Endothelial cell of umbilical vein (primary cell): Measurements from ENCODE around the gene PDE4C. TPM values are rescaled to one million over a fixed set of nuclear protein-coding genes. Genes with fewer than 3 reads are reported as not detected.

ENCODE experiments used
- BruUV-seq: library from RNA; stranded (reverse); fragments of 400-500 nt; replicated peaks from 2 replicates; lab custom pipeline; 2021; lab: Mats Ljungman, UMichigan
- CTCF ChIA-PET: fragments of 300-600, 350-600 bp; sonication (Branson Sonifier 250); formaldehyde crosslinking; loops from one replicate; lab custom pipeline; 2021; ENCODE audit warnings: antibody characterized with exemption, inconsistent platforms; lab: Charles Lee
- POLR2A ChIA-PET: fragments of 300-600, 350-600 bp; sonication (Branson Sonifier 250); formaldehyde crosslinking; loops from one replicate; lab custom pipeline; 2021; ENCODE audit warnings: antibody characterized with exemption, inconsistent platforms; lab: Charles Lee
- DNase-seq: peaks from one replicate; pipeline ENCODE4 v3.0.0-alpha.2; 2011; ENCODE audit warnings: low read depth, low spot score
- FAIRE-seq: peaks from 2 replicates; lab custom pipeline; 2011; peaks lifted over from hg19 to GRCh38; lab: Jason Lieb, UNC
- H2AFZ ChIP-seq: 2 replicates; pipeline ENCODE4 v1.6.0; 2012; ENCODE audit warnings: low read depth, low read length, control low read depth, inconsistent platforms
- H3K27ac ChIP-seq: 2 replicates; pipeline ENCODE4 v1.5.1; 2011; ENCODE audit warnings: low read depth, mild to moderate bottlenecking, control low read depth, low read length, moderate library complexity; ENCODE audit not compliant: insufficient read depth
- H3K27me3 ChIP-seq, 2 experiments: 2 replicates each; pipeline versions ENCODE4 v1.6.0 to v1.6.1; 2011; ENCODE audit warnings: low read length in 2 of 2, mixed read lengths in 1 of 2; ENCODE audit not compliant: control insufficient read depth in 2 of 2, insufficient read depth in 2 of 2
- H3K36me3 ChIP-seq, 2 experiments: 2 replicates in 1 of 2; 3 replicates in 1 of 2; pipeline ENCODE4 v1.5.1; 2011; ENCODE audit warnings: low read length in 2 of 2, mild to moderate bottlenecking in 1 of 2, moderate library complexity in 1 of 2; ENCODE audit not compliant: control insufficient read depth in 2 of 2, insufficient read depth in 2 of 2; ENCODE audit errors: extremely low read depth in 1 of 2
- H3K4me1 ChIP-seq: 3 replicates; pipeline ENCODE4 v1.5.1; 2011; ENCODE audit warnings: mild to moderate bottlenecking, low read length; ENCODE audit not compliant: control insufficient read depth, insufficient read depth; ENCODE audit errors: extremely low read depth
- H3K4me2 ChIP-seq: 2 replicates; pipeline ENCODE4 v1.6.1; 2011; ENCODE audit warnings: low read length, control low read depth, mixed read lengths; ENCODE audit not compliant: insufficient read depth
- H3K4me3 ChIP-seq, 3 experiments: fragments of 200-600 bp in 1 of 3; sonication (generic), shearing (Covaris generic) in 1 of 3; replicated peaks in 1 of 3; 2 replicates each; pipeline ENCODE4 v1.5.1; 2011 to 2016; ENCODE audit warnings: control low read depth in 3 of 3, low read length in 3 of 3, mild to moderate bottlenecking in 2 of 3, inconsistent platforms in 1 of 3, low read depth in 1 of 3, moderate library complexity in 1 of 3; ENCODE audit not compliant: insufficient read depth in 1 of 3
- H3K79me2 ChIP-seq: 2 replicates; pipeline ENCODE4 v1.6.0; 2012; ENCODE audit warnings: low read length, inconsistent platforms; ENCODE audit not compliant: control insufficient read depth, insufficient read depth
- H3K9ac ChIP-seq: replicated peaks from 2 replicates; pipeline ENCODE3; 2011; ENCODE audit warnings: low read length, control low read depth; ENCODE audit not compliant: insufficient read depth; ENCODE audit errors: extremely low read depth
- H3K9me1 ChIP-seq: replicated peaks from 3 replicates; pipeline ENCODE4 v1.6.0; 2011; ENCODE audit warnings: mild to moderate bottlenecking, low read length; ENCODE audit not compliant: control insufficient read depth, insufficient read depth; ENCODE audit errors: extremely low read depth
- H3K9me3 ChIP-seq: replicated peaks from 2 replicates; pipeline ENCODE4 v1.5.1; 2012; ENCODE audit warnings: low read length, inconsistent platforms; ENCODE audit not compliant: control insufficient read depth, insufficient read depth
- H4K20me1 ChIP-seq: replicated peaks from 2 replicates; pipeline ENCODE3; 2011; ENCODE audit warnings: mild to moderate bottlenecking, low read length; ENCODE audit not compliant: control insufficient read depth, insufficient read depth; ENCODE audit errors: extremely low read depth
- EZH2 ChIP-seq: IDR thresholded peaks from 2 replicates; pipeline ENCODE4 v1.6.1; 2012; ENCODE audit warnings: borderline replicate concordance, low read depth, mild to moderate bottlenecking, moderate library complexity, low read length, inconsistent platforms; ENCODE audit not compliant: severe bottlenecking
- FOS ChIP-seq: IDR thresholded peaks from 2 replicates; pipeline ENCODE4 v1.6.1; 2011; ENCODE audit warnings: mild to moderate bottlenecking, low read length, moderate library complexity, borderline replicate concordance; ENCODE audit not compliant: insufficient read depth
- GATA2 ChIP-seq: IDR thresholded peaks from 2 replicates; pipeline ENCODE4 v1.7.0; 2011; ENCODE audit warnings: low read depth, mild to moderate bottlenecking, moderate library complexity, mixed read lengths, low read length; ENCODE audit not compliant: insufficient read length, insufficient read depth
- JUN ChIP-seq: IDR thresholded peaks from 2 replicates; pipeline ENCODE4 v1.6.1; 2011; ENCODE audit warnings: borderline replicate concordance, low read depth; ENCODE audit not compliant: insufficient read length, insufficient read depth
- MYC ChIP-seq: IDR thresholded peaks from one replicate; pipeline ENCODE4 v1.6.1; 2011; ENCODE audit warnings: mild to moderate bottlenecking, low read depth, low read length
- POLR2A ChIP-seq: IDR thresholded peaks from 2 replicates; pipeline ENCODE4 v1.6.1; 2012; ENCODE audit warnings: low read depth, mild to moderate bottlenecking, control low read depth, low read length
- POLR2AphosphoS5 ChIP-seq: IDR thresholded peaks from 2 replicates; pipeline ENCODE4 v1.6.1; 2012; ENCODE audit warnings: low read depth, mild to moderate bottlenecking, control low read depth, low read length, moderate library complexity; ENCODE audit not compliant: insufficient read depth
- dilution Hi-C: fragments of 300-500 bp; cut with MboI; formaldehyde crosslinking; loops from one replicate; pipeline ENCODE4 v1.15.0; 2019; ENCODE audit warnings: low sequenced_read_pairs; ENCODE audit not compliant: extremely low pct_ligation_motif_present
- intact Hi-C: fragments of 100-400 bp; cut with micrococcal nuclease; formaldehyde crosslinking; loops from one replicate; pipeline ENCODE4 v1.10.0; 2022
- polyA plus RNA-seq, 4 experiments: library from polyadenylated mRNA; depleted of rRNA in 3 of 4; stranded (reverse) in 3 of 4; unstranded in 1 of 4; fragments of >200 nt; gene quantifications; 2 replicates each; pipeline versions ENCODE4 v1.2.1 to v1.2.3, GENCODE V29; 2011 to 2012; ENCODE audit warnings: missing spikeins in 1 of 4
- total RNA-seq: library from RNA; stranded (reverse); gene quantifications from 2 replicates; pipeline ENCODE4 v1.2.3, GENCODE V29; 2021
- TF ChIP-seq, protein P1 (sequence below): IDR thresholded peaks from 2 replicates; pipeline ENCODE4 v1.6.1; 2011; ENCODE audit not compliant: insufficient read depth, insufficient read length

Gene PDE4C
- total and polyA plus RNA-seq, 2 donors (not counting 3 experiments of a cell fraction or from before 2014, with no cell fraction given) = 0.29 to 0.97 TPM

DNA sequence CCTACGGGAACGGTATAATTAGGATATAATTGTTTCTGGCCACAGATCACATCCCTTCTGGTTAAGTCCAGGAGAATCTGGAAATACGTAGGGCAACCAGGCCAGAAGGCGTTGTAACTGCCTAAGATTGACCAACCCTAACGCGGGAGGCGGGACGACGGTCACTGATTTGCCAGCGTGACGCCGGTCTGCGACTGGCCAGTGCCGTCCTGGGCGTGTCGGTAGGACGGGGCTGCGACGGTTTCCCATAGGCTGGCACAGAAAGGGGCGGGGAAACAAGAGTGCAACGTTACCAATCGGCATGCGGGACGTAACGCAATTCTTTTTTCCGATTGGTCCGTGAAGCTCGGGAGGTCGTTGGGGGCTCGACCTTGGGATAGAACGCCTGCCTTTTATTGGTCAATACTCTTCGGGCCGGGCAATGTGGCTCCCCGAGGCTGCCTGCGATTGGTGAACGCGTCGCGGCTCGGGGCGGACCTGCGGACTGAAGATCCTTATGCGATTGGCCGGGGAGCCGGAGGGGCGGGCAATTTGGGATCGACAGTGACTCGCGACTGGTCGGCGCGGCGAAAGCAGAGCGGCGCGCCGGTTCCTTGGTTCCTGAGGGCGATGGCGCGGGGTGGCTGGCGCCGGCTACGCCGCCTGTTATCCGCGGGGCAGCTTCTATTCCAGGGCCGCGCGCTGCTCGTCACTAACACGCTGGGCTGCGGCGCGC, 33.4 kb downstream of the PDE4C start, which contains the start of gene MPV17L2:
MPV17L2 (plus strand) TSS at position 546 of the 715 bp plus-strand sequence; CDS start at position 610, 64 bp downstream.
- H2AFZ ChIP-seq = peak within 1 kb of the TSS; percentile 82
- ChIA-PET CTCF (interaction anchor here (0.6 to 4.0 kb wide), 19 partner anchors 11 to 223 kb away, joined by 3 to 100 read pairs (median 7); partner anchors contain the start of gene RAB3A), POLR2A (interaction anchor here (0.5 to 0.6 kb wide), 2 partner anchors 89 to 100 kb away, joined by 3 to 5 read pairs; partner anchors contain the start of gene JUND)
- H3K27me3 ChIP-seq = no peaks in the 10 kb centered on the region
- peaks cover 14% of the 10 kb centered on the region for H3K4me1 ChIP-seq
- H3K79me2 ChIP-seq = no peaks in the 10 kb centered on the region
- H3K4me2 ChIP-seq = peak within 1 kb of the TSS; percentile 81
- H3K9me3 ChIP-seq = no peaks in the 10 kb centered on the region
- BruUV-seq = no TSS peak
- H3K4me3 ChIP-seq = peak within 1 kb of the TSS; percentile 78 to 85 (median 82)
- intact Hi-C loops = loop anchor here (1.0 to 2.0 kb wide), 6 partner anchors 11 to 224 kb away; partner anchors contain the start of genes LSM4, PIK3R2 and RAB3A
- dilution Hi-C loops = no loop called here
- peak within 1 kb of the TSS; percentile 56 for H3K27ac ChIP-seq
- peaks cover 0 to 6% of the 10 kb centered on the region in 2 experiments for H3K36me3 ChIP-seq
- TF ChIP-seq, protein P1, sequence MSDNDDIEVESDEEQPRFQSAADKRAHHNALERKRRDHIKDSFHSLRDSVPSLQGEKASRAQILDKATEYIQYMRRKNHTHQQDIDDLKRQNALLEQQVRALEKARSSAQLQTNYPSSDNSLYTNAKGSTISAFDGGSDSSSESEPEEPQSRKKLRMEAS = no peak
- TF ChIP-seq EZH2 (peak; percentile 94), POLR2AphosphoS5 (peak; percentile 73), POLR2A (peak; percentile 66)
- no peaks in the 10 kb centered on the region for H4K20me1 ChIP-seq
- FAIRE-seq = peak; percentile 100
- peak; percentile 100 for DNase-seq
- peak within 1 kb of the TSS; percentile 72 for H3K9ac ChIP-seq
- no peaks in the 10 kb centered on the region for H3K9me1 ChIP-seq

DNA sequence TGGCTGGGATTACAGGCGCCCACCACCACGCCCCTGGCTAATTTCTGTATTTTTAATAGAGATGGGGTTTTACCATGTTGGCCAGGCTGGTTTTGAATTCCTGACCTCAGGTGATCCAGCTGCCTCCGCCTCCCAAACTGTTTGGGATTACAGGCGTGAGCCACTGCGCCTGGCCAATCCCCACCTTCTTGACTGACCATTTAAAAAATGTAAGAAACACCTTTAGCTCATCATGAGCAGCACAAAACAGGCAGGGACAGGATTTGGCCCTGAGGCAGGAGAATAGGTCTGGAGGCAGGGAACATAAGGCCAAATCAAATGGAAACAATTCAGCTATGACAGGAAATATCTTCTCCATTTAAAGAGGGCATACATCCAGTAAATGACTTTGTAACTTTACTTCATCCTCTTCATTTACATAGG, 34.6 kb downstream of the PDE4C start:
- Histone ChIP-seq H3K79me2 (no peaks in the 10 kb centered on the region), H4K20me1 (no peaks in the 10 kb centered on the region), H3K4me2 (peak overlapping the region; percentile 81), H3K27ac (no peak overlapping the region), H2AFZ (peak overlapping the region; percentile 82), H3K9me1 (no peaks in the 10 kb centered on the region), H3K4me1 (peaks cover 14% of the 10 kb centered on the region), H3K9me3 (no peaks in the 10 kb centered on the region), H3K36me3 (peaks cover 0 to 6% of the 10 kb centered on the region in 2 experiments), H3K9ac (peak overlapping the region; percentile 72), H3K4me3 (peak overlapping the region in 2 of 3 experiments; percentile 78 to 85), H3K27me3 (no peaks in the 10 kb centered on the region)
- intact Hi-C loops (loop anchor here (1.0 to 2.0 kb wide), 4 partner anchors 39 to 225 kb away; partner anchors contain the start of gene PIK3R2), dilution Hi-C loops (no loop called here)
- FAIRE-seq = no peak
- TF ChIP-seq POLR2A (no peak), GATA2 (no peak), POLR2AphosphoS5 (no peak), JUN (no peak), FOS (no peak), MYC (no peak), EZH2 (no peak)
- TF ChIP-seq, protein P1 = no peak
- DNase-seq = no peak
- BruUV-seq = no TSS peak
- POLR2A ChIA-PET = interaction anchor here (0.6 kb wide), 1 partner anchor 638 kb away, joined by 3 read pairs; no protein-coding TSS in a partner anchor
- CTCF ChIA-PET = interaction anchor here (0.7 to 4.0 kb wide), 19 partner anchors 10 to 249 kb away, joined by 3 to 100 read pairs (median 7); partner anchors contain the start of gene RAB3A
